Tibial artery (tissue), 4 donors: ENCODE results near the gene MGMT.

Experiments used
- DNase-seq, 2 donors: peaks; one replicate each; pipeline ENCODE4 v3.0.0-alpha.2; 2019
- H3K27ac ChIP-seq, 2 donors: fragments of 200-600 bp; sonication (generic) in 1 of 2; 1 replicate in 1 of 2; 2 replicates in 1 of 2; pipeline ENCODE4 v1.5.1; 2018 to 2019; ENCODE audit warnings: mild to moderate bottlenecking in 1 of 2
- H3K27me3 ChIP-seq, 2 donors: fragments of 200-600 bp; sonication (generic) in 1 of 2; one replicate each; pipeline versions ENCODE4 v1.5.1 to v1.6.0; 2016 to 2019
- H3K36me3 ChIP-seq, 3 donors: fragments of 200-600 bp; sonication (generic) in 2 of 3; one replicate each; pipeline ENCODE4 v1.5.1; 2016 to 2019; ENCODE audit warnings: mild to moderate bottlenecking in 2 of 3
- H3K4me1 ChIP-seq, 4 donors: fragments of 200-600 bp; sonication (generic) in 2 of 4; 1 replicate in 3 of 4; 2 replicates in 1 of 4; pipeline ENCODE4 v1.5.1; 2016 to 2019
- H3K4me3 ChIP-seq, 2 donors: fragments of 200-600 bp; sonication (generic) in 1 of 2; 1 replicate in 1 of 2; 2 replicates in 1 of 2; pipeline ENCODE4 v1.5.1; 2018 to 2019; ENCODE audit warnings: mild to moderate bottlenecking in 2 of 2
- H3K9me3 ChIP-seq, 3 donors: fragments of 200-600 bp; sonication (generic) in 1 of 3; one replicate each; pipeline ENCODE4 v1.5.1; 2016 to 2019
- CTCF ChIP-seq, 2 experiments: fragments of 200-600 bp in 1 of 2; fragments of 450-650 bp in 1 of 2; IDR thresholded peaks; one replicate each; pipeline ENCODE4 v1.5.1; 2017 to 2019; ENCODE audit warnings: antibody characterized with exemption in 2 of 2, mild to moderate bottlenecking in 1 of 2, moderate library complexity in 1 of 2
- intact Hi-C: fragments of 100-400 bp; cut with DNase I; formaldehyde crosslinking; loops from one replicate; pipeline ENCODE4 v1.15.0; 2023; ENCODE audit warnings: low total_unique reads

MGMT gene

DNA sequence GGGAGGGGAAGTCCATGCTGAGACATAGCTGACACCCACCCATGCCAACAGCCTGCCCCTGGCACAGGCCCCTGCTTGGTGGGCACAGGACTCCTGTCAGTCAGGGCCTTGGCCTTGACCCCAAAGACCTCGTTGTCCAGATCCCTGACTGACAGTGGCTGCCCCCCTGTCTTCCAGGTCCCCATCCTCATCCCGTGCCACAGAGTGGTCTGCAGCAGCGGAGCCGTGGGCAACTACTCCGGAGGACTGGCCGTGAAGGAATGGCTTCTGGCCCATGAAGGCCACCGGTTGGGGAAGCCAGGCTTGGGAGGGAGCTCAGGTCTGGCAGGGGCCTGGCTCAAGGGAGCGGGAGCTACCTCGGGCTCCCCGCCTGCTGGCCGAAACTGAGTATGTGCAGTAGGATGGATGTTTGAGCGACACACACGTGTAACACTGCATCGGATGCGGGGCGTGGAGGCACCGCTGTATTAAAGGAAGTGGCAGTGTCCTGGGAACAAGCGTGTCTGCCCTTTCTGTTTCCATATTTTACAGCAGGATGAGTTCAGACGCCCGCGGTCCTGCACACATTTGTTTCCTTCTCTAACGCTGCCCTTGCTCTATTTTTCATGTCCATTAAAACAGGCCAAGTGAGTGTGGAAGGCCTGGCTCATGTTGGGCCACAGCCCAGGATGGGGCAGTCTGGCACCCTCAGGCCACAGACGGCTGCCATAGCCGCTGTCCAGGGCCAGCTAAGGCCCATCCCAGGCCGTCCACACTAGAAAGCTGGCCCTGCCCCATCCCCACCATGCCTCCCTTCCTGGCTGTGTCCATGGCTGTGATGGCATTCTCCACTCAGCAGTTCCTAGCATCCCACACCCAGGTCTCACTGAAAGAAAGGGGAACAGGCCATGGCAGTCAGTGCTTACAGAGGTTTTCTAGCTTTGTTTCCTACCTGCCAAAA, 299.8 kb downstream of the MGMT start:
- DNase-seq: peak; percentile 14 to 51
- intact Hi-C loops: no loop called here
- peaks cover 7 to 46% (median 28%) of the 10 kb centered on the region in 3 donors for H3K36me3 ChIP-seq

GRCh38 chr10:129767751-129768150, 300.7 kb downstream of the MGMT start:
- H3K27ac ChIP-seq: no peak overlapping the region
- H3K36me3 ChIP-seq: peaks cover 7 to 44% (median 28%) of the 10 kb centered on the region in 3 donors
- intact Hi-C loops: no loop called here
- no peak for TF ChIP-seq CTCF (IDR thresholded peaks at IDR 0.05)
- DNase-seq: peak in 1 of 2 donors; percentile 47
- H3K4me3 ChIP-seq: no peak overlapping the region
- no peaks in the 10 kb centered on the region for H3K9me3 ChIP-seq
- no peaks in the 10 kb centered on the region for H3K4me1 ChIP-seq
- H3K27me3 ChIP-seq: no peaks in the 10 kb centered on the region

More for the DNA sequence above, 299.8 kb downstream of the MGMT start:
- Histone ChIP-seq H3K9me3 (no peaks in the 10 kb centered on the region), H3K27ac (no peak overlapping the region), H3K4me3 (no peak overlapping the region), H3K4me1 (no peaks in the 10 kb centered on the region), H3K27me3 (no peaks in the 10 kb centered on the region)
- no peak for TF ChIP-seq CTCF (IDR thresholded peaks at IDR 0.05)

DNA sequence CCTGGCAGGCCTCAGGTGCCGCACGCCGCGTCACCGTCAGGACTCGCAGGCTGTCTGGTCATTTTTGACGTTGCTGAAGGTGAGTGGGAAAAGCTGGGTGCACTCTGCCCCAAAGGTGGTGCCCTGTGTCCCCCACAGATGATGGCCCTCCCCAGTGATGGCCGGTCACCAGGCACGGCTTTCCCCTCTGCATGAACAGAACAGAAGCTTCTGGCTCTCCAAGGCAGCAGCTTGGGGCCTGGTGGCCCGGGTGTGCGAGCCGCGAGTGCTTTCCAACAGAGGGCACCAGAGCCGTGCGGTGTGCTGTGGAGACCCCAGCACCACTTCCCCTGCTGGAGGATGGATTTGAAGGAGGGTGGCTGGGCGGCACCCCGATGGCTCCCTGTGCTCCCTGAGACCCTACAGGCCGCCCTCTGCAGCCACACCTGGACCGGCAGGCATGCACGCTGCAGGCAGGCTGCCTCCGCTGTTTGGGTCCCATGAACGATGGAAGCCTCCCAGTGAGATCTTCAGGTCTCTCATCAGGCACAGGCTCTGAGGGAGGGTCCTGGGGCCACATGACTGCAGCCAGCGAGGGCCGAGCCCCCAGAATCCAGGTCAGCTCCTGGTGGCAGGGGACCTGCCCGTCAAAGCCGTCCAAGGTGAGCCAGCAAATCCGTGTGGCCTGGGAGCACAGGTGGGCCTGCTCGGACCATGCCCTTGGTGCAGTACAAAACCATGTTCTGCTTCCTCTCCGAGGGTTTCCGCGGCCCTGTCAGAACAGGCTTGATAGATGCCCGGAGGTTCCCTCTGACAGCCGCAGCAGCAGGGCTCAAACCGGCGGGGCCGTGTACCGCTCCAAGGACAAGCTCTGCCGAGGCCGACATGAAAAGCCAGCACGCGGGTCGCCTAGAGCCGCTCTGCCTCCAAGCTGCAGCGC, 301.7 kb downstream of the MGMT start:
- Histone ChIP-seq H3K27ac (no peak overlapping the region), H3K36me3 (peaks cover 7 to 44% (median 28%) of the 10 kb centered on the region in 3 donors), H3K4me3 (no peak overlapping the region), H3K4me1 (no peaks in the 10 kb centered on the region), H3K9me3 (no peaks in the 10 kb centered on the region), H3K27me3 (no peaks in the 10 kb centered on the region)
- intact Hi-C loops: no loop called here
- no peak for TF ChIP-seq CTCF (IDR thresholded peaks at IDR 0.05)
- DNase-seq: peak; percentile 5 to 63

GRCh38 chr10:129769381-129770116, 302.5 kb downstream of the MGMT start:
- intact Hi-C loops: no loop called here
- H3K4me1 ChIP-seq: no peaks in the 10 kb centered on the region
- H3K27ac ChIP-seq: no peak overlapping the region
- H3K27me3 ChIP-seq: no peaks in the 10 kb centered on the region
- no peak overlapping the region for H3K4me3 ChIP-seq
- H3K9me3 ChIP-seq: no peaks in the 10 kb centered on the region
- peaks cover 7 to 44% (median 28%) of the 10 kb centered on the region in 3 donors for H3K36me3 ChIP-seq
- TF ChIP-seq CTCF (IDR thresholded peaks at IDR 0.05): no peak
- peak in 1 of 2 donors; percentile 34 for DNase-seq

DNA sequence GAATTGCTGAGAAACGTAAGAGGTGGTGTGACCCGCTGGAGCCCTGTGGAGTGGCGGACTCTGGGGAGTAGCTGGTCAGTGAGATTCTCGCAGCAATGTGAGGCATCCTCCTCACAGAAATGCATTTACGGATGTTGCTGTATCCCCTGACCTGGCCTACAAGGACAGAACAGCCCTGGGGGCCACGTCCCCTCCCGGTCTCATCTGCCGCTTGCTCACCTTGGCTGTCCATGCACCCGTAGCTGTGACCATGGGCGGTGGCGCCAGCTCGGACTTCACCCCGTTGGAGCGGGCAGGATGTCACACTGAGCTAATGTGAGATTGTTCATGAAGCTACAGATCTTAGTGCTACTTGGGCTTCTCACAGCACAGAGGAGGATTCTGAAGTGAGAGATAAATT, 303.2 kb downstream of the MGMT start:
- H3K9me3 ChIP-seq: no peaks in the 10 kb centered on the region
- intact Hi-C loops: no loop called here
- peaks cover 7 to 44% (median 28%) of the 10 kb centered on the region in 3 donors for H3K36me3 ChIP-seq
- H3K27me3 ChIP-seq: no peaks in the 10 kb centered on the region
- DNase-seq: peak; percentile 17 to 47
- no peak overlapping the region for H3K4me3 ChIP-seq
- no peak overlapping the region for H3K27ac ChIP-seq
- no peaks in the 10 kb centered on the region for H3K4me1 ChIP-seq
- TF ChIP-seq CTCF (IDR thresholded peaks at IDR 0.05): no peak
